GM12865 (cell line): ENCODE measurements around the gene DELE1.

Experiments used
- DNase-seq: peaks from one replicate; pipeline ENCODE4 v3.0.0; 2010; ENCODE audit warnings: low read depth
- H3K4me3 ChIP-seq: 2 replicates; pipeline ENCODE4 v1.5.1; 2011; ENCODE audit warnings: mild to moderate bottlenecking, low read depth, low read length, control low read depth
- CTCF ChIP-seq: IDR thresholded peaks from 2 replicates; pipeline ENCODE4 v1.5.1; 2011; ENCODE audit warnings: low read length, control low read depth, low read depth, inconsistent platforms; ENCODE audit not compliant: insufficient read depth; ENCODE audit errors: missing control alignments

DELE1 gene

GRCh38 chr5:141923448-141924313 lies at the start of gene DELE1:
Gene DELE1 (plus strand): TSS chr5:141923871. CDS start chr5:141923942, 71 bp downstream.
- TF ChIP-seq CTCF, result no peak
- H3K4me3 ChIP-seq, result peak within 1 kb of the TSS; percentile 80
- DNase-seq, result peak; percentile 94

- no peak for DNase-seq
- no peak overlapping the region for H3K4me3 ChIP-seq
- TF ChIP-seq CTCF, result no peak
Observed at GRCh38 chr5:141873933-141874261, 49.8 kb upstream of the DELE1 start.

GRCh38 chr5:141874262-141874964 lies 49.3 kb upstream of the DELE1 start:
- TF ChIP-seq CTCF, result no peak
- no peak overlapping the region for H3K4me3 ChIP-seq
- DNase-seq, result no peak

DNA sequence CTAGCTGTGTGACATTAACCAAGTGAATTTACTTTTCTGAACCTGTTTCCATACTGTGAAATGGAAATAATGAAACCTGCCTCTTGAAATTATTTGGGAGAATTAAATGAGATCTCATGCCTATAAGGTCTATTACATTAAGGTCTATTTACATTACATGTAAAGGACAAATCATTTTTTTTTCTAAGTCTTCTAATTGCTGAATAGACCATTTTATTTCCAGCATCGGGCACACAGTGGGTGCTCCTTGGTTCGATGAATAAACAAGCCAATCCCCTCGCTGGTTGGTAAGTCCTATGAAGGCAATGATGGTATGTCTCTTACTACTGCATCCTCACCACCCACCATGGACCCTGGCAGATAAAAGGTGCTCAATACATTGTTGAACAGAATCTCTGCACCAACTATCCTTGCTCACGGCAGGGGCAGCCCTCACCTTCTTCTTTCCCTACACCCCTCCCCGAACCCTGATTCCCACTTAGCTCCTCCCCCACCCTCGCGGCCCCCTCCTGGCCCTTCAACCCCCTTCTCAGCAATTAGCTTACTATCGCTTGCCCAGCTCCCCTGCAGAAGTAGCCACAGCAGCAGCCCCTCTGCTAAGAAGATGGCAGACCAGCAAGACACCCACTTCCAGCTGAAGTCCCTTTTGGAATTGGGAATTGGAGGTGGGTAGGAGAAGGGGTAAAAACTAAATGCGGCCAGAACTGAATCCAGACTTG lies 48.5 kb upstream of the DELE1 start:
- H3K4me3 ChIP-seq, result no peak overlapping the region
- no peak for DNase-seq
- TF ChIP-seq CTCF, result no peak

DNA sequence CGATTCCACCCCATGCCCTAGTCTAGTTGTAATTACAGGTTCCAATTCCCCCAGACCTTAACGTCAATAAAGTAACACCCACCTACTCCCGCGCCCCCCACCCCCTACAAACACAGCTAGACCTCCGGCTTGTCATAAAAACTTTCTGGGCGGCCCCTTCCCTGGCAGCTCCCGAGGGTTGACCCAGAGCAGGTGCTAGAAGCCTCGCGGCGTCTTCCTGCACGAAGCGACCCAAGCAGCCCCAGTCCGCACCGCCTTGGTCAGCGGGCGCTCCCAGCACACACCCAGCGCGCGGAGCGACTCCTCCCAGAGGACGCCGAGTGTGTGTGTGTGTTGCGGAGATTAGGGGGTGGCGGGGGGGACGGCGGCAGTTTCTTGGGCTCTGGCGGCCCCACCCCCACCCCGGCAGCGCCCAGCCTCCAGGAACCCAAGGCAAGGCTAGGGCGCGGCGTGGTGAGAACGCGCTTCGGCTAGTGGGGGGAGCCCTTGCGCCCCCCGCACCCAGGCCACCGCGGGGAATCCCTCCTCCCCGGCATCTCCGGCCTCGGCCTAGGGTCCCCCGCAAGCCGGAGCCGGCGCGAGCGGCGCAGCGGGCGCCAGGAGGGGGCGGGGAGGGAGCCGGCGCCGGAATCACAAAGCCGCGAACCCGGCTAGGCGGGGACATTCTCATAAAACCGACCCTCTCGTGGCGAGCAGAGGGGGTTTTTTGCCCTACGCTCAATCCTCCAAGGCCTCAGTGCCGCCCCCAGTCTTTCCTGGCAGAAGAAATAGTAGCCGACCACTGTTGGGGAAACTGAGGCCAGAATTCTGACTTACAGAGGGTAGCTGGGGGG lies 47.7 kb upstream of the DELE1 start:
- TF ChIP-seq CTCF, result no peak
- DNase-seq, result no peak
- H3K4me3 ChIP-seq, result no peak overlapping the region

GRCh38 chr5:141876628-141877355 lies 46.9 kb upstream of the DELE1 start:
- TF ChIP-seq CTCF, result no peak
- H3K4me3 ChIP-seq, result no peak overlapping the region
- DNase-seq, result no peak
